Kidney tubule cell (primary cell): ENCODE data around the gene SYT14.
A peak's percentile ranks its signal among the peaks of the same experiment; 100 is the strongest.
"Not testable (repeated sequence)": the region's sequence is repeated elsewhere in the genome, so short reads cannot be mapped to it uniquely, and the experiment has no call there.

Source experiments
- DNase-seq: peaks from one replicate; pipeline ENCODE4 v3.0.0-alpha.2; 2018; ENCODE audit warnings: low spot score

Gene SYT14

DNA sequence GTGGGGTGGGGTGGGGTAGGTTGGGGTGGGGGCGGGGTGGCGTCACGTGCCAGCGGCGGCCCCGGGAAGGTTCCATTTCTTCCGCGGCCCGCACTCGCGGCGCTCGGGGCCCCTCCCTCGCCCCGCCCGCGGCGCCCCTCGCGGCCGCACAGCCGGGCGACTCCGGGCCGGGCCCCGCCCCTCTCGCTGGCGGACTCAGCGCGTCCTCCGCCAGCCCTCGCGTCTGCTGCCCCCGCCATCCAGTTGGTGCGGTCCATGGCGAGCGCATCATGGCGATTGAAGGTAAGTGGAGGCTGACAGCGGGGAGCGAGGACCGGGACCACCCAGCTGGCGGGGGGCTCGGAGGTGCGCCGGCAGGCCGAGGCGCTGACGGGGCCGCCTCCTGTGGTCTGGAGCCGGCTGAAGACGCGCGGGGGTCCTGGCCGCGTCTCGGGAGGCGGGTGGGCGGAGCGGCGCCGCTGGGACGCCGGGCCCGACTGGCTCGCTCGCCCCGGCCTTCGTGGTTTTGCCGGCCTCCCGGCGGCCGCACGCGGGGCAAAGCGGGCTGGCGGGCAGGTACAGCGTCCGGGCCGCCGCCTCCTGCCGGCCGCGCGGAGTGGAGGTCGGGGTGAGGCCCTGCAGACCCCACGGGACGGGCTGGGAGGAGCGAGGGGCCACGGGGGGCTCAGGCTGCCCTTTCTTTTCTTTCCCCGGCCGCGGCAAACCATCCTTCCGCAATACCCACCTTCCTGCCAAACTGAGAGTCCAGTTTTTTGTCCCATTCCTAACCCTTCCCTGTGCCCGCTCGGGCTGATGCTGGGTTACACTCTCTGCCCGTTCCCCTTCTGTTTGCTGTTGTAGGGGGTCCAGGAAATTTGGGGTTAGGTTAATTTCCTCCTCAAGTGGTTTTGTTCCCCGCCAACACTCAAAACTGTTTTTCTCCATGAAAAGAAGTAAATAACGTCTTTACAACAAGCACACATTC, at the start of gene SYT14:
TSS of gene SYT14 (plus strand) at position 222 of the 964 bp plus-strand sequence. CDS start at position 270, 48 bp downstream.
- DNase-seq: peak; percentile 49

DNA sequence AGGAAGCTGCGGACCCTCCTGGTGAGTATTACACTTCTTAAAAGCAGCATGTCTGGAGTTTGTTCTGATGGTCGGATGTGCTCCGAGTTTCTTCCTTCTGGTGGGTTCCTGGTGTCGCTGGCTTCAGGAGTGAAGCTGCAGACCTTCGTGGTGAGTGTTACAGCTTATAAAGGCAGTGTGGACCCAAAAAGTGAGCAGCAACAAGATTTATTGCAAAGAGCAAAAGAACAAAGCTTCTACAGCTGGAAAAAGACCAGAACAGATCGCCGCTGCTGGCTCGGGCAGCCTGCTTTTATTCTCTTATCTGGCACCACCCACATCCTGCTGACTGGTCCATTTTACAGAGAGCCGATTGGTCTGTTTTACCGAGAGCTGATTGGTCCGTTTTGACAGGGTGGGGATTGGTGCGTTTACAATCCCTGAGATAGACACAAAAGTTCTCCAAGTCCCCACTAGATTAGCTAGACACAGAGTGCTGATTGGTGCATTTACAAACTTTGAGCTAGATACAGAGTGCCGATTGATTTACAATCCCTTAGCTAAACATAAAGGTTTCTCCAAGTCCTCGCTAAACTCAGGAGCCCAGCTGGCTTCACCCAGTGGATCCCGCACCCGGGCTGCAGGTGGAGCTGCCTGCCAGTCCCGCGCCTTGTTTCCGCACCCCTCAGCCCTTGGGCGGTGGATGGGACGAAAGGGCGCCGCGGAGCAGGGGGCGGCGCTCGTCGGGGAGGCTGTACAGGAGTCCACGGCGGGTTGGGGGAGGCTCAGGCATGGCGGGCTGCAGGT, 49.5 kb upstream of the SYT14 start:
- peak; percentile 0 for DNase-seq

DNA sequence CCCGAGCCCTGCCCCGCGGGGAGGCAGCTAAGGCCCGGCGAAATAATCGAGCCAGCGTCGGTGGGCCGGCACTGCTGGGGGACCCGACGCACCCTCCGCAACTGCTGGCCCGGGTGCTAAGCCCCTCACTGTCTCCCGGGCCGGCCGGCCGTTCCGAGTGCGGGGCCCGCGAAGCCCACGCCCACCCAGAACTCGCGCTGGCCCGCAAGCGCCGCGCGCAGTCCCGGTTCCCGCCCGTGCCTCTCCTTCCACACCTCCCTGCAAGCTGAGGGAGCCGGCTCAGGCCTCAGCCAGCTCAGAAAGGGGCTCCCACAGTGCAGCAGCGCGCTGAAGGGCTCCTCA, 49.0 kb upstream of the SYT14 start:
- DNase-seq: peak; percentile 0

DNA sequence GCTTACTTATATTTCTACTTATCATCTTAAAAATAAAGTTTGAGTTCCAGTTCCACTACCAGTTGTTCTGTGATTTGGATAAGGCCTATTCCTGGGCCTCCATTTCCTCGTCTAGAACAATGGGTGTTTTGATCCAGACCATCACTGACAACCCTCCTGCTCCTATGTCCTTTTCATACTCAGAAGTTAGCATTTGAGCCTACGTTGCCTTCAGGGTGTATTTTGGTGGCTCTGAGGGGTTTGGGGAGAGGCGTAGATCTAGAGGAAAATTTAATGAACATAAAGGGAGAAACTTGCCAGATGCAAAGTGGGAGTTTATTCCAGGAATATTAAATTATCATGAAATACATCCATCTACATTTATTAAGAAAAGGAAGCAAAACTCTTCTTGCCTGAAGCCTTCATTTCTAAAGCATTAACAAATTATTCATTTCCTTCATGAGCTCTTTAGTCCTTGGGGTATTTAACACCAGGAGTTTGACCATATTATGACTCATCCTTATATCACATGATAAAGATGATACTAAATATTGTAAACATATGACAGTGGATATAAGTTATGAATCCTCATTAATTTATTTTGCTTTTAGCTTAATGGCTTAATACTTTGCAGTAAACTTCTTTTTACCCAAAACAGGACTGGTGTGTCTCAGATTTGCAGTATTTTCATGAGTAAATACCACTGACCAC, 47.2 kb upstream of the SYT14 start:
- DNase-seq: peak; percentile 10

DNA sequence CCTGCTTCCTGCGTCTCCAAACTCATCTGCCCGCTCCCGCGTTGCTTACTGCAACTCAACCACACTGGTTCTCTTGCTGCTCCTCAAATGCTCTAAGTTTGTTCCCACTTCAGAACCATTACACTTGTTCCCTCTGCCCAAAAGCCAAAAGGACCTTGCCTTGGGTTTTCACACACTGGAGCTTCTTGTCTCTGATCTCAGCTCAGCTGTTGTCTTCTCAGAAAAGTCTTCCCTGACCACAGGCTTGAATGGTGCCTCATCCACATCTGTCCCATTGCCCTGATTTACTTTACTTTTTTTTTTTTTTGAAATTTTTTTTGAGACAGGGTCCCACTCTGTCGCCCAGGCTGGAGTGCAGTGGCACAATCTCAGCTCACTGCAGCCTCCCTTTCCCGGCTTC, 44.3 kb upstream of the SYT14 start:
- peak; percentile 0 for DNase-seq

DNA sequence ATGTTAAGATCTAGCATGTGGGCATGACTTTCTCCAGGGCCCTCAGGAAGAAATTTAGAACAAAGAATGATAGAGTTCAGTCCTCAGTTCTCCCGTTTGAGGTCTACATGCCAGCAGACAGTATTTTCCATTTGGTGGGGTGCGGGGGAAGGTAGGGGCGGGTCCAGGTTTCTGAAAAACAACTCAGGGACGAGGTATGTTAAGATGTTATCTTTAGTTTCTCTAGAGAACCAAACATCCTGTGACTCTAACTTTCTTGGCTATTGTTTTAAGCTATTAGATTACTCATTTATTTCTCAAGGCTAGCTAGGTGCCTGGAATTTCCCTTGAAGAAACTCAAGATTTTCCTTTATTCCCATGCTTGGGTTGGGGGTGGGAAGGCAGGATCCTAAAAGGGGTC, 42.3 kb upstream of the SYT14 start:
- peak; percentile 96 for DNase-seq

DNA sequence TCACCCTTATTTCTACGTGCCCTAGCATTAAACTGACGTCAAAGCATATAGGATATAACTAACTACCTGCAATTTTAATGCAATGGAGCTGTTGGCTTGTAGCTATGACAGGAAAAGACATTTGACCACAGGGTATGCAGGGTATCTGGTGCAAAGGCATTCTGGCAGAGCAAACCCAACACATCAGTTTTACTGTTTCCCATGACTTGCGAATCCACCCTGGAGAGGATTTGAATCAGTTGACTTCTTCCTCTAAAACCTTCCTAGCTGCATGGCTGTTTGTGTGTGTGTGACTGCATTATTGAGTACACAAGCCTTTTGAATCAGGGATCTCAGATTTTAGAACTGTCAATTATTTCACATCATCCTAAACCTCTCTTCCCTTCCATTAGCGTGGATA, 41.7 kb upstream of the SYT14 start:
- DNase-seq: peak; percentile 79

DNA sequence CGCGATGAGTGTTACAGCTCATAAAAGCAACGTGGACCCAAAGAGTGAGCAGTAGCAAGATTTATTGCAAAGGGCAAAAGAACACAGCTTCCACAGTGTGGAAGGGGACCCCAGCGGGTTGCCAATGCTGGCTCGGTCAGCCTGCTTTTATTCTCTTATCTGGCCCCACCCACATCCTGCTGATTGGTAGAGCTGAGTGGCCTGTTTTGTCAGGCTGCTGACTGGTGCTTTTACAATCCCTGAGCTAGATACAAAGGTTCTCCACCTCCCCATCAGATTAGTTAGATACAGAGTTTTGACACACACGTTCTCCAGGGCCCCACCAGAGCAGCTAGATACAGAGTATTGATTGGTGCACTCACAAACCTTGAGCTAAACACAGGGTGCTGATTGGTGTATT, 39.7 kb upstream of the SYT14 start:
- DNase-seq: peak; percentile 0

DNA sequence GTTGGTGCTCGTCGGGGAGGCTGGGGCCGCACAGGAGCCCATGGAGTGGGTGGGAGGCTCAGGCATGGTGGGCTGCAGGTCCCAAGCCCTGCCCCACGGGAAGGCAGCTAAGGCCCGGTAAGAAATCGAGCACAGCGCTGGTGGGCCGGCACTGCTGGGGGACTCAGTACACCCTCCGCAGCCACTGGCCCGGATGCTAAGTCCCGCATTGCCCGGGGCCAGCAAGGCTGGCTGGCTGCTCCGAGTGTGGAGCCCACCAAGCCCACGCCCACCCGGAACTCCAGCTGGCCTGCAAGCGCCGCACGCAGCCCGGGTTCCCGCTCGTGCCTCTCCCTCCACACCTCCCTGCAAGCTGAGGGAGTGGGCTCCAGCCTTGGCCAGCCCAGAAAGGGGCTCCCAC, 39.2 kb upstream of the SYT14 start:
- not testable (repeated sequence) for DNase-seq

DNA sequence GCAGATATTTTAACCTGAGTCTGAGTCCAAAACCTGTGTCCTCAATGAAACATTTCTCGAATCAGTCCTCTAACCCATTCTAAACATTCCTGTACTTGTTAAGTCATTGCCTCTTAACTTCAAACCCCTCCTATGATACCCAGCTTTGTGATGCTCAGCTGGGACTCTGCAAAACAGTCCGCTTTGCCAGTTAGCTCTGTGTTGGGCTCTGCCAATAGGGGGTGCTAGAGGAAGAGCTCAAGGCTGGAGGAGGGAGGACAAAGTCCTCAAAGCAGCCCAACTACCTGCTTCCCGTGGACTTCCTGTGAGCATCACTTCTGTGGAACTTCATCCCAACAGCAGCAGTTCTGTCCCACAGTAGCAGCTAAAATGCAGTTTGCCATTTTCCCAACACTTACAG, 38.1 kb upstream of the SYT14 start:
- DNase-seq: peak; percentile 61

DNA sequence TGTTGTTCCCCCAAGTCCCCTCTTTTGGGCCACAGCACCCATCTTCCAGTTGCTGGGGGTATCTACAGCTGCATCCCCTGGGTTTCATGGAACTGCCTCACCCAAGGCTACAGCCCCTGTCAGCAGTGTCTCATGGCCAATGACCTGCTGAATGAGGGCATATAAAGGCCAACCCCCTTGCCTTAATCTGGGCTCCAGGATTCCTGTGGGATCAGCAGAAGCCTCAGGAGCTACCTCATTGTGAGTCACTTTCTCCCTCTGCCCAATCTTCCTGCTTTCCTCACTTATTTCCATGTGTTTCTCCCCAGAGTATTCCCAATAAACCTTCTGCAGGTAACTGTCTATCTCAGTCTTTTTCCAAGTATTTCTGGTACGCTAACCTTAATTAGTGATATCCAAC, 37.3 kb upstream of the SYT14 start:
- DNase-seq: peak; percentile 94

DNA sequence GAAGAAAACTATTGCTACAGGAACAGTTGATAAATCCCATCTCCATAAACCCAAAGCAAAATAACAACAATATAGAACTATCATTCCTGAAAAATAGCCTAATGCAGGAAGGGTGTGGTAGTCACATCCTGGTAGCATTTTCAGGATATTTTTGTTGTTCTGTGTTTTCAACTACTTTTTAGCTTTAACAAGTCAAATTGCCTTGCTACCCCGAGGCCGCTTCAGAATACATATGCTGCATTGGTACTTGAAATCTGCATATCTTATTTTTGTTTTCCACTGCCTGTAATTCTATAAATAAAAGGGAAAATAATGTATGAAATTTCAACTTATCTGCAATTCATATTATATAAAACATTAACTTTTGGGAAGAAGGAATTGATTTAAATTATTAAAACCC, 36.8 kb upstream of the SYT14 start:
- DNase-seq: no peak

DNA sequence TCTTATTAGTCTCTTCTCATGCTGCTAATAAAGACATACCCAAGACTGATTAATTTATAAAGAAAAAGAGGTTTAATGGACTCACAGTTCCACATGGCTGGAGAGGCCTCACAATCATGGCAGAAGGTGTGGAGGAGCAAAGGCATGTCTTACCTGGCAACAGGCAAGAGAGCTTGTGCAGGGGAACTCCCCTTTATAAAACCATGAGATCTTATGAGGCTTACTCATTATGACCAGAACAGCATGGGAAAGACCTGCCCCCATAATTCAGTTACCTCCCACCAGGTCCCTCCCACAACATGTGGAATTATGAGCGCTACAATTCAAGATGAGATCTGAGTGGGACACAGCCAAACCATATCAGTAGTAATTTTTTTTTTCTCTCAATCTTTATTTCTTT, 33.2 kb upstream of the SYT14 start:
- not testable (repeated sequence) for DNase-seq

DNA sequence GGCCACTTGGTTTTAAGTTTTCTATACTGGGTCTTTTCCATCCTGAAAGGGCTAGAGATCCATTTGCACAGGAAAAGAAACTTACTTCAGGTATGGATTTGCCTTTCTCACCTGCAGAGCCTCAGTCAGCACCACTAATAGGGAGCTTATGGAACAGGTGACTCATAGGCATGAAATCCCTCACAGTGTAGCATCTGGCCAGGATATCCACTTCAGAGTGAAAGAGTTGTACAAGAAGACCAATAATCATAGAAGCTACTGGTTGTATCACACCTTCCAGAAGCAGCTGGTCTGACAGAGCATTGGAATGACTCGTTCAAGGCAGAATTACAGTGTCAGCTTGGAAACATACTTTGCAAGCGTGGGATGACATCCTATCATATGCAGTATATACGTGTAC, 26.3 kb upstream of the SYT14 start:
- no peak for DNase-seq

DNA sequence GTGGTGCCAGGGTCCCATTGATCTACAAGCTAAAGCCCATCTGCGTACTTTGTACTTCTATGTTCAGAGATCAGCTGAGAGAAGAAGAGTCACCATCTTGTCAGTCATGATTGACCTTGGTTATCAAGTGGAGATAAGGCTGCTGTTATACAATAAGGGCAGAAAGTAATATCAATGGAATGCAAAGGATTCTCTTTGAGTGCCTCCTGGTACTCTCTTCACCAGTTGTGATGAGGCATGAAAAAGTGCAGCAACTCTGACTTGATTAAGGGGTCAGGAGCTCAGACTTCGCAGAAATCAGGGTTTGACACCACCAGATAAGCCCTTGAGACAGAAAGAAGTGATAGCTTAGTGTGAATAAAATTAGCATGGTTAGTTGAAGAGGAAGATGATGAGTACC, 25.7 kb upstream of the SYT14 start:
- DNase-seq: no peak

DNA sequence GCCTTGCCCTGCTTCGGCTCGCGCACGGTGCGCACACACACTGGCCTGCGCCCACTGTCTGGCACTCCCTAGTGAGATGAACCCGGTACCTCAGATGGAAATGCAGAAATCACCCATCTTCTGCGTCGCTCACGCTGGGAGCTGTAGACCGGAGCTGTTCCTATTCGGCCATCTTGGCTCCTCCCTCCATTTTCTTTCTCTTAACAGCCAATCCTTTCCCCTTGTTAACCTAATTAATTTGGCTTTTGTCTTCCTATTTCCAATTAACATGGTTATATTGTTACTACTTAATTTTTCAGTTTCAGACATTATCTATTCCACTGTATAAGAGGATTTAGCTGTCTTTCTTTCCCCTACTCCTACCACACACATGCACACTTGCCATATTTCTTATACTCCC, 18.4 kb upstream of the SYT14 start:
- peak; percentile 0 for DNase-seq

DNA sequence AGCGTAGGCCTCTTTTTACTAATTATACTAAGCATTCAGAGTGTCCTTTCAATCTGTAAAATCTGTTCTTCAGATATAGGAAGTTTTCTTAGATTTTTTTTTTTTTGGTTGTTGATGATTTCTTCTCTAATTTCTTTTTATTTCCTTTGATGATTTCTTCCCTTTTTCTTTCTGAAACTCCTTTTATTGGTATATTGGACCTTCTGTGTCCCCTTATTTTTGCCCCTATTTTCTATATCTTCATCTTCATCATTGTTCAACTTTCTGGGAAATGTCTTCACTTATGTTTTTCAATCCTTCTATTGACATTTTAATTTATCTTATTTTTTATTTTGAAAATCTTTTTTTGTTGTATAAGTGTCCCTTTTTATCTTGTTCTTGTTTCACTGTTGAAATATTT, 17.2 kb upstream of the SYT14 start:
- DNase-seq: no peak

DNA sequence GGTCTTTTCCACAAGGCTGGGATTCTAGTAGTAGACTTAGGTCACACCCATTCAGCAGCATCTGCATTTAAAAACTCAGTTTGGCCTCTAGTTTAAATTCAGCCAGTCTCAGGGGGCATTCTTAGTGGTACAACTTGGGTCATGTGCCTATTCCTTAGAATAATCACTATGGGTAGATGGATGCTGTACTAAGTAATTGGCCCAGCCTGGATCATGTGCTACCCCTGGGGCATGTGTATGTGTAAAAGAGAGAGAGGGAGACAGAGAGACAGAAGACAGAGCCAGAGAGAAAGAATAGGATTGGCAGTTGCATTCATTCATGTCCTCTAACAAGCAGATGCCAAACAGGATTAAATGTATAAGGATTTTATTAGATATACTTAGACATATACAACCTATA, 13.6 kb upstream of the SYT14 start:
- peak; percentile 0 for DNase-seq

DNA sequence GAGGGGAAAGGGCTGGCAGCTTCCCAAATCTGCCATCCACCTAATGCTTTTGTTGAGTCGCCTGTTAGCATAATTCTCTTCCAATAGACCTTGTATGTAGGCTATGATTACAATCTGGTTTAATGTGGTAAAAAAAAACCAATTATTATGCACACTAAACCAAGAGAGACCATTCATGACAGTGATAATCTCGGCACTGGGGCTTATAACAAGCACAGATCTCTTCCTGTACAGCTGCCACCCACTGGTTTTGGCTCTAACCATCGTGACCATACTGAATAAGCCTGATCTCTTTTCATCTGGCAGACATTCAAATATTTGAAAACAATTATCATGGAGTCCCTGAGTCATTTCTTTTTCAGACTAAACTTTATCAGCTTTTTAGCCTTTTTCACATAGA, 12.0 kb upstream of the SYT14 start:
- DNase-seq: peak; percentile 69

DNA sequence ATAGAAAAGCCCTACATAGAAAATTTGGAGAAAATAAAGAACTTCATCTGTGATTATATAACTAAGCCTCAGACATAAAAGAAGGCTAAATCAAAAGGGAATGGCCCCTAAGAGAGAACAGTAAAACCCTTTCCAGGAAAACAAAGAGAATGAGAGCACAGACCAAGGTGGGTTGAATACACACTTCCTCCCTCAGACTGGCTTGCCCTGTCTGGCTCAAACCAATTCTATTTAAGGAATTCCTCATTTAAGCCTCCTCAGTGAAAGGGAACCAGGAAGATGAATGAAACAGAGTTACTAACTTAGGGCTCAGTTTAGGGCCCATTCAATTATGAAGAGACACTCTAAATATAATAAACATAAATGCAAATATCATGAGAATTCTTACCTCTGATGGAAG, 10.6 kb upstream of the SYT14 start:
- DNase-seq: peak; percentile 1

DNA sequence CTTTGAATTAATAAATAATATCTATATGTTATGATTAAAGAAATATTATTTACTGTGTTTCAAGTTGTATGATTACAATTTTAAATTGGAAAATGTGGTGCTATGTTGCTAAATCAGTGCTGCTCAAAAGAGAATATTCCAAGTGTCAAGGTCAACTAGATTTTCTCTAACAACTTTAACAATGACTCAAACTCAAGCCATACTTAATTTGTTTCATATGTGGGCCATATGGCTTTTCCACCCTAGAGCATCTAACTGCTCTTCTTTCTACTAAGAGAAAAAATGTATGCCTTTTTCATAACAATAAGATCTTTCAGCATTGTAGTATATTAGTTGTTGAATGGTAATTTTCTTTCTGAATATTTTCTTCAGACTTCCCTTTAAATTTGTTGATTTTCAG, 8.3 kb upstream of the SYT14 start:
- DNase-seq: peak; percentile 0

DNA sequence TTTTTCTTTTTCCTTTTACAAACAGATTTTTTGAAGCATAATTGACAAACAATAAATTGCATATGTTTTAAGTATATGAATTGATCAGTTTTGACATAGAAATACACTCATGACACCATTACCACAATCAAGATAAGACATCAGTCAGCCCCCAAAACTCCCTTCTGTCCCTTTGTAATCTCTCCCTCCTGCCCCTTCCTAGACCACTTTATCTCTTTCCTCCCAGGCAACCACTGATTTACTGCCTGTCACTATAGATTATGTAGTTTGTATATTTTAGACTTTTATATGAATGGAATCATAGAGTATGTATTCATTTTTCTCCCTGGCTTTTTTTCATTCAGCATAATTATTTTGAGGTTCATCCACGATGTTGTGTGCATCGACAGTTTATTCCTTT, 6.9 kb upstream of the SYT14 start:
- DNase-seq: no peak

DNA sequence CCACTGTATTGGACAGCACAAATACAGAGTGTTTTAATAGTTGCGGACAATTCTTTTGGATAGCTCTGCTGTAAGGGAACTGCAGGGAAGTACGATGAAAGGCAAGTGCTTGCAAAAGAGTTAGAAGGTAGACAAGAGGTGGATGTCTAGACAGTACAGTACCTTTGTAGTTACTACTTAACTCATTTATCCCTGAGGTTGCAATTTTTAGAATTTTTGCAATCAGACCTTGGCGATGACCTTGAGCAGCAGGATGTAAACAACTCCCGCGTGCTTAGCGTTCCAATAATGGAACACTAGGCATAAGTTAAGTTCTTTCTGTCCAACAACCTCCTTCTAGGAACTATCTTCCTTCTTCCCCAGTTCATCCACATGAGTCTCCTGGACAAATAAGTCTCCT, 1.9 kb upstream of the SYT14 start:
- DNase-seq: no peak
